GM12878 (cell line): ENCODE results near the gene GSTM4. TPM values are rescaled to one million over a fixed set of nuclear protein-coding genes. Genes with fewer than 3 reads are reported as not detected.
A peak's percentile ranks its signal among the peaks of the same experiment; 100 is the strongest.

Experiments used
- ATAC-seq: fragments of 200-7000 bp; cut with Tn5 transposase; 3 replicates; pipeline ENCODE4 v1.9.1; 2020; ENCODE audit warnings: mild to moderate bottlenecking, moderate library complexity
- BruUV-seq: library from RNA; stranded (reverse); fragments of 400-500 nt; replicated peaks from 2 replicates; lab custom pipeline; 2021; lab: Mats Ljungman, UMichigan
- CTCF ChIA-PET: fragments of 300-600 bp; sonication (Branson Sonifier 250); formaldehyde crosslinking; extraction: SDS; loops from one replicate; lab custom pipeline; 2021; ENCODE audit warnings: inconsistent platforms; lab: Yijun Ruan, JAX
- POLR2A ChIA-PET: fragments of 350-600 bp; formaldehyde crosslinking; extraction: SDS; loops from one replicate; lab custom pipeline; 2021; ENCODE audit warnings: inconsistent platforms; lab: Charles Lee
- RAD21 ChIA-PET: fragments of 300-600 bp; sonication (Branson Sonifier 250); formaldehyde crosslinking; loops from one replicate; lab custom pipeline; 2023; ENCODE audit warnings: antibody characterized with exemption; ENCODE audit not compliant: unreplicated experiment; lab: Charles Lee
- SMC1A ChIA-PET: fragments of 300-600 bp; sonication (Branson Sonifier 250); formaldehyde crosslinking; loops from one replicate; lab custom pipeline; 2023; ENCODE audit not compliant: unreplicated experiment, uncharacterized antibody; lab: Charles Lee
- DNase-seq: peaks from one replicate; pipeline ENCODE4 v3.0.0-alpha.2; 2011; ENCODE audit warnings: low read depth, low spot score
- FAIRE-seq: peaks from 3 replicates; lab custom pipeline; 2011; peaks lifted over from hg19 to GRCh38; lab: Jason Lieb, UNC
- H2AFZ ChIP-seq: 2 replicates; pipeline ENCODE4 v1.6.0; 2011; ENCODE audit warnings: low read depth, low read length, control low read depth; ENCODE audit not compliant: control insufficient read depth
- H3K27ac ChIP-seq: 2 replicates; pipeline ENCODE4 v1.5.1; 2011; ENCODE audit warnings: control low read depth; ENCODE audit not compliant: control insufficient read depth, insufficient read depth
- H3K27me3 ChIP-seq, 2 experiments: replicated peaks in 1 of 2; 2 replicates each; pipeline versions ENCODE4 v1.6.0 to v1.6.1; 2011; ENCODE audit warnings: low read length in 1 of 2; ENCODE audit not compliant: control insufficient read depth in 2 of 2, insufficient read depth in 2 of 2
- H3K36me3 ChIP-seq, 2 experiments: 2 replicates each; pipeline ENCODE4 v1.5.1; 2011; ENCODE audit warnings: low read length in 1 of 2; ENCODE audit not compliant: control insufficient read depth in 2 of 2, insufficient read depth in 2 of 2
- H3K4me1 ChIP-seq: 2 replicates; pipeline ENCODE4 v1.6.1; 2011; ENCODE audit warnings: mild to moderate bottlenecking, low read length, moderate library complexity, mixed read lengths; ENCODE audit not compliant: control insufficient read depth, insufficient read depth
- H3K4me2 ChIP-seq: 2 replicates; pipeline ENCODE4 v1.6.0; 2011; ENCODE audit warnings: control low read depth; ENCODE audit not compliant: control insufficient read depth, insufficient read depth
- H3K4me3 ChIP-seq: fragments of 200-600 bp; sonication (generic); 2 replicates; pipeline ENCODE4 v1.5.1; 2016
- H3K79me2 ChIP-seq: 2 replicates; pipeline ENCODE4 v1.6.0; 2011; ENCODE audit warnings: low read length; ENCODE audit not compliant: control insufficient read depth, insufficient read depth
- H3K9ac ChIP-seq: 2 replicates; pipeline ENCODE4 v1.8.0; 2011; ENCODE audit warnings: low read length, control low read depth, mixed read lengths; ENCODE audit not compliant: control insufficient read depth, insufficient read depth
- H3K9me3 ChIP-seq: replicated peaks from 3 replicates; pipeline ENCODE4 v1.5.1; 2011; ENCODE audit warnings: mild to moderate bottlenecking, low read length; ENCODE audit not compliant: control insufficient read depth, insufficient read depth
- H4K20me1 ChIP-seq: 2 replicates; pipeline ENCODE4 v1.6.0; 2011; ENCODE audit not compliant: control insufficient read depth, insufficient read depth
- BMI1 ChIP-seq: fragments of 450-650 bp; IDR thresholded peaks from 2 replicates; pipeline ENCODE4 v1.6.1; 2016; ENCODE audit warnings: mild to moderate bottlenecking, moderate library complexity, borderline replicate concordance
- CBFB ChIP-seq: IDR thresholded peaks from 2 replicates; pipeline ENCODE4 v1.6.1; 2016; ENCODE audit warnings: antibody characterized with exemption, low read depth
- CHD1 ChIP-seq: IDR thresholded peaks from 2 replicates; pipeline ENCODE4 v1.6.1; 2012; ENCODE audit warnings: low read depth, low read length, improper control_type of control experiment
- FOXK2 ChIP-seq: fragments of 450-650 bp; IDR thresholded peaks from 2 replicates; pipeline ENCODE4 v1.6.1; 2017; ENCODE audit warnings: mild to moderate bottlenecking, moderate library complexity
- HDGF ChIP-seq: fragments of 450-650 bp; IDR thresholded peaks from 2 replicates; pipeline ENCODE4 v1.6.1; 2016; ENCODE audit warnings: antibody characterized with exemption
- JUND ChIP-seq: IDR thresholded peaks from 2 replicates; pipeline ENCODE4 v1.6.1; 2012; ENCODE audit warnings: low read depth, mild to moderate bottlenecking, low read length, improper control_type of control experiment, moderate library complexity
- KDM1A ChIP-seq: fragments of 200-600 bp; sonication (generic); IDR thresholded peaks from 2 replicates; pipeline ENCODE4 v1.6.1; 2016; ENCODE audit warnings: borderline replicate concordance
- NFIC ChIP-seq: IDR thresholded peaks from 2 replicates; pipeline ENCODE4 v1.6.1; 2012; ENCODE audit warnings: low read depth, mild to moderate bottlenecking, inconsistent platforms, low read length, moderate library complexity
- NR2C2 ChIP-seq: IDR thresholded peaks from 2 replicates; pipeline ENCODE4 v1.6.1; 2011; ENCODE audit warnings: borderline replicate concordance, low read depth; ENCODE audit not compliant: control insufficient read depth, insufficient read length
- NR2F1 ChIP-seq: fragments of 450-650 bp; conservative IDR thresholded peaks from 2 replicates; pipeline ENCODE4 v1.6.1; 2017; ENCODE audit warnings: mild to moderate bottlenecking
- SREBF1 ChIP-seq: IDR thresholded peaks from 2 replicates; pipeline ENCODE4 v1.6.1; 2012; ENCODE audit warnings: mild to moderate bottlenecking, low read length
- STAT1 ChIP-seq: fragments of 450-650 bp; conservative IDR thresholded peaks from 2 replicates; pipeline ENCODE4 v1.6.1; 2014; ENCODE audit warnings: antibody characterized with exemption, mild to moderate bottlenecking
- STAT3 ChIP-seq: IDR thresholded peaks from 2 replicates; pipeline ENCODE4 v1.6.1; 2011; ENCODE audit warnings: low read depth, low read length, improper control_type of control experiment
- SUZ12 ChIP-seq: fragments of 200-600 bp; sonication (generic); IDR thresholded peaks from one replicate; pipeline ENCODE4 v1.6.1; 2018; ENCODE audit warnings: antibody characterized with exemption, mild to moderate bottlenecking; ENCODE audit not compliant: unreplicated experiment
- YY1 ChIP-seq: IDR thresholded peaks from 2 replicates; pipeline ENCODE4 v1.6.1; 2011; ENCODE audit warnings: low read depth, mild to moderate bottlenecking, low read length
- ZNF217 ChIP-seq: fragments of 450-650 bp; IDR thresholded peaks from 2 replicates; pipeline ENCODE4 v1.6.1; 2017; ENCODE audit warnings: antibody characterized with exemption, mild to moderate bottlenecking
- ZSCAN29 ChIP-seq: fragments of 450-650 bp; IDR thresholded peaks from 2 replicates; pipeline ENCODE4 v1.6.1; 2017; ENCODE audit warnings: mild to moderate bottlenecking, moderate library complexity
- WGBS: methylation state at CpG from one replicate; pipeline ENCODE4 v1.1.6; 2016; ENCODE audit warnings: low lambda C conversion rate; ENCODE audit not compliant: insufficient replicate concordance, insufficient coverage; ENCODE audit errors: missing lambda C conversion rate; 5-methylcytosine and 5-hydroxymethylcytosine counted together
- in situ Hi-C: fragments of 300-500 bp; cut with MboI; formaldehyde crosslinking; loops from 9 replicates; pipeline ENCODE4 v1.14.3; 2018; ENCODE audit warnings: mixed read lengths
- intact Hi-C: fragments of 100-400 bp; cut with micrococcal nuclease; formaldehyde crosslinking; loops from one replicate; pipeline ENCODE4 v1.14.2; 2022; ENCODE audit not compliant: unreplicated experiment
- polyA plus RNA-seq, 11 experiments: library from polyadenylated mRNA; depleted of rRNA in 4 of 11; unstranded in 6 of 11; stranded (reverse) in 5 of 11; fragments of >200 nt; fragmentation: Nextera tagmentation in 4 of 11; fragmentation: Illumina TruSeq in 1 of 11; extraction: Ambion mirVana in 4 of 11; extraction: Trizol in 1 of 11; gene quantifications; 1 replicate in 1 of 11; 2 replicates in 10 of 11; pipeline versions ENCODE4 v1.2.1 to v1.2.3, GENCODE V29; 2011 to 2016; ENCODE audit warnings: inconsistent platforms in 2 of 11, missing spikeins in 2 of 11, low read depth in 1 of 11
- total RNA-seq, 4 experiments: library from RNA; depleted of rRNA in 3 of 4; stranded (reverse); fragments of >200 nt in 3 of 4; fragmentation: Illumina TruSeq in 1 of 4; extraction: Trizol in 1 of 4; gene quantifications; 2 replicates each; pipeline versions ENCODE4 v1.2.1 to v1.2.3, GENCODE V29; 2013 to 2021
- TF ChIP-seq, protein P1 (sequence below), 3 experiments: IDR thresholded peaks in 2 of 3; conservative IDR thresholded peaks in 1 of 3; 2 replicates each; pipeline ENCODE4 v1.5.1; 2011; ENCODE audit warnings: low read depth in 3 of 3, low read length in 3 of 3, mild to moderate bottlenecking in 3 of 3, control low read depth in 2 of 3, moderate library complexity in 2 of 3, inconsistent platforms in 1 of 3, mixed read lengths in 1 of 3; ENCODE audit not compliant: control insufficient read depth in 2 of 3, insufficient read depth in 1 of 3; ENCODE audit errors: extremely low read depth in 1 of 3
- TF ChIP-seq, protein P2 (sequence below): fragments of 450-650 bp; formaldehyde crosslinking; IDR thresholded peaks from 2 replicates; pipeline ENCODE4 v1.4.0; 2020; ENCODE audit warnings: mild to moderate bottlenecking, moderate library complexity

GSTM4 gene
- total and polyA plus RNA-seq, 10 of the 15 experiments (the other 5 are each of a cell fraction or from before 2014, with no cell fraction given): 14.3 to 37.2 (median 23.0) TPM

DNA sequence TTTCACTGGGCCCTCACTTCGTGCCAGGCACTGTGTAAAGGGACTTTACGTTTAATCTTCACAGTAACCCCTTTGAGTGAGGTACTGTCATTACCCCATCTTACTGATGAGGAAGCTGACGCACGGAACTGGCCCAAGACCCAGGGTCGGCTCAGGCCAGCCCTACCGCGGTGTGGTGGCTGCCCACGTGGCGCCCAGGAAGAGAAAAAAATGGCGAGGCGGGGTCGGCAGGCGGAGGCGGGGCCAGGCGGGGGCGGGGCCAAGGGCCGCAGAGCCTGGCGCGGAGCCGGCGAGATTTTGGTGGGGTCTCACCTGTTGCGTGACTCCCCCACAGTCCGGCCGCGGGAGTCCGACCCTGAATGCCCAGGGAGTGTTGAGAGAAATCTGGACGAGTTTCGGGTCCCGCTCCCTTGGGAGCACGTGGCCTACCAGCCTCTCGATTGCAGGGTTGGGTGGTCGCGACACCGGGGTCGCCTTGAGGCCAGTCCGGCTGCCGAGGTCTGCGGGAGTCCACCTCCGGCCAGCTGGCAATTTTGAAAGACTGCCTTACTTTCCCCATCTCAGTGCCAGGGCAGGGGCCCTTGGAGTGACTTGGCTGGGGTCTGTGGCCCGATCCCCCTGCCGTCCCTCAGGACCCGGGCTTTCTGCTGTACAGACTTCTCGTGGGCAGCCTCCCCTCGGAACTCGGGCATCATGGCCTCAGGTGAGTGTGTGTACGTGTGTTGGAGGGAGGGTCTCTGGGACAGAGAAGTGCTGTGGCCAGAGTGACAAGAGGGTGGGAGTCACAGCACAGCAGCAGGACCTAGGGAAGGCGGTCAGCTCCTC is 36.1 kb upstream of the GSTM4 start, which contains the start of the genes AMPD2 and GNAT2:
Gene AMPD2 (plus strand): TSS at position 262 of the 825 bp plus-strand sequence. CDS start 1,339 bp downstream, outside the sequence.
Gene GNAT2 (minus strand): TSS at position 41 of the 825 bp plus-strand sequence. CDS start 6,746 bp downstream, outside the sequence.
- WGBS: under 1% methylated on average over 46 of the region's 47 CpGs
- ChIA-PET CTCF (interaction anchor here (0.6 to 2.4 kb wide), 17 partner anchors 10 to 410 kb away, joined by 3 to 16 read pairs (median 5); partner anchors contain the start of genes AHCYL1, GNAI3 and SARS1), POLR2A (interaction anchor here (0.7 to 3.4 kb wide), 4 partner anchors 12 to 74 kb away, joined by 3 to 34 read pairs (median 8); partner anchors contain the start of gene GNAI3), RAD21 (interaction anchor here (0.7 to 2.3 kb wide), 10 partner anchors 11 to 87 kb away, joined by 3 to 11 read pairs (median 4); partner anchors contain the start of gene GNAI3), SMC1A (interaction anchor here (0.6 to 2.7 kb wide), 8 partner anchors 10 to 73 kb away, joined by 3 to 18 read pairs (median 3); partner anchors contain the start of gene GNAI3)
- peaks cover 51% of the 10 kb centered on the region for H3K79me2 ChIP-seq
- H3K9me3 ChIP-seq: no peaks in the 10 kb centered on the region
- ATAC-seq: peak; percentile 76
- intact Hi-C loops (loop anchor here (1.0 to 5.0 kb wide), 2 partner anchors 71 to 127 kb away; partner anchors contain the start of genes CYB561D1 and GNAI3), in situ Hi-C loops (loop anchor here (5.0 kb wide), 2 partner anchors 72 to 132 kb away; partner anchors contain the start of gene GNAI3)
- H3K27me3 ChIP-seq: no peaks in the 10 kb centered on the region
- peak; percentile 48 for DNase-seq
- H3K4me1 ChIP-seq: peaks cover 41% of the 10 kb centered on the region
- TSS peak; percentile 77 for BruUV-seq
- peak within 1 kb of the TSS; percentile 85 for H3K4me3 ChIP-seq
- no peaks in the 10 kb centered on the region for H3K36me3 ChIP-seq
- H2AFZ ChIP-seq: peak within 1 kb of the TSS; percentile 94
- peak within 1 kb of the TSS; percentile 86 for H3K9ac ChIP-seq
- H3K4me2 ChIP-seq: peak within 1 kb of the TSS; percentile 90
- no peak for FAIRE-seq
- peak within 1 kb of the TSS; percentile 72 for H3K27ac ChIP-seq
- no peaks in the 10 kb centered on the region for H4K20me1 ChIP-seq
- TF ChIP-seq SUZ12: no peak
- TF ChIP-seq SREBF1: no peak
- TF ChIP-seq HDGF: 0 out of 2 replicates have a peak, but pooled peaks have one; percentile 39
- TF ChIP-seq NR2F1: peak; percentile 63
- TF ChIP-seq CBFB: 0 out of 2 replicates have a peak, but pooled peaks have one; percentile 27
- TF ChIP-seq, protein P1, sequence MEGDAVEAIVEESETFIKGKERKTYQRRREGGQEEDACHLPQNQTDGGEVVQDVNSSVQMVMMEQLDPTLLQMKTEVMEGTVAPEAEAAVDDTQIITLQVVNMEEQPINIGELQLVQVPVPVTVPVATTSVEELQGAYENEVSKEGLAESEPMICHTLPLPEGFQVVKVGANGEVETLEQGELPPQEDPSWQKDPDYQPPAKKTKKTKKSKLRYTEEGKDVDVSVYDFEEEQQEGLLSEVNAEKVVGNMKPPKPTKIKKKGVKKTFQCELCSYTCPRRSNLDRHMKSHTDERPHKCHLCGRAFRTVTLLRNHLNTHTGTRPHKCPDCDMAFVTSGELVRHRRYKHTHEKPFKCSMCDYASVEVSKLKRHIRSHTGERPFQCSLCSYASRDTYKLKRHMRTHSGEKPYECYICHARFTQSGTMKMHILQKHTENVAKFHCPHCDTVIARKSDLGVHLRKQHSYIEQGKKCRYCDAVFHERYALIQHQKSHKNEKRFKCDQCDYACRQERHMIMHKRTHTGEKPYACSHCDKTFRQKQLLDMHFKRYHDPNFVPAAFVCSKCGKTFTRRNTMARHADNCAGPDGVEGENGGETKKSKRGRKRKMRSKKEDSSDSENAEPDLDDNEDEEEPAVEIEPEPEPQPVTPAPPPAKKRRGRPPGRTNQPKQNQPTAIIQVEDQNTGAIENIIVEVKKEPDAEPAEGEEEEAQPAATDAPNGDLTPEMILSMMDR (IDR thresholded peaks at IDR 0.05 in 2 of 3, conservative IDR thresholded peaks at IDR 0.05 in 1 of 3; ENCODE audit: control insufficient read depth in 2 of 3, extremely low read depth in 1 of 3, insufficient read depth in 1 of 3, low read depth in 3 of 3, low read length in 3 of 3): no peak
- peak; percentile 88 for TF ChIP-seq YY1
- TF ChIP-seq ZSCAN29: no peak
- TF ChIP-seq KDM1A: no peak
- no peak for TF ChIP-seq NR2C2
- no peak for TF ChIP-seq JUND
- TF ChIP-seq CHD1: no peak
- no peak for TF ChIP-seq ZNF217
- no peak for TF ChIP-seq STAT3
- TF ChIP-seq FOXK2: no peak
- no peak for TF ChIP-seq BMI1
- TF ChIP-seq NFIC: no peak
- TF ChIP-seq STAT1: no peak
- TF ChIP-seq, protein P2, sequence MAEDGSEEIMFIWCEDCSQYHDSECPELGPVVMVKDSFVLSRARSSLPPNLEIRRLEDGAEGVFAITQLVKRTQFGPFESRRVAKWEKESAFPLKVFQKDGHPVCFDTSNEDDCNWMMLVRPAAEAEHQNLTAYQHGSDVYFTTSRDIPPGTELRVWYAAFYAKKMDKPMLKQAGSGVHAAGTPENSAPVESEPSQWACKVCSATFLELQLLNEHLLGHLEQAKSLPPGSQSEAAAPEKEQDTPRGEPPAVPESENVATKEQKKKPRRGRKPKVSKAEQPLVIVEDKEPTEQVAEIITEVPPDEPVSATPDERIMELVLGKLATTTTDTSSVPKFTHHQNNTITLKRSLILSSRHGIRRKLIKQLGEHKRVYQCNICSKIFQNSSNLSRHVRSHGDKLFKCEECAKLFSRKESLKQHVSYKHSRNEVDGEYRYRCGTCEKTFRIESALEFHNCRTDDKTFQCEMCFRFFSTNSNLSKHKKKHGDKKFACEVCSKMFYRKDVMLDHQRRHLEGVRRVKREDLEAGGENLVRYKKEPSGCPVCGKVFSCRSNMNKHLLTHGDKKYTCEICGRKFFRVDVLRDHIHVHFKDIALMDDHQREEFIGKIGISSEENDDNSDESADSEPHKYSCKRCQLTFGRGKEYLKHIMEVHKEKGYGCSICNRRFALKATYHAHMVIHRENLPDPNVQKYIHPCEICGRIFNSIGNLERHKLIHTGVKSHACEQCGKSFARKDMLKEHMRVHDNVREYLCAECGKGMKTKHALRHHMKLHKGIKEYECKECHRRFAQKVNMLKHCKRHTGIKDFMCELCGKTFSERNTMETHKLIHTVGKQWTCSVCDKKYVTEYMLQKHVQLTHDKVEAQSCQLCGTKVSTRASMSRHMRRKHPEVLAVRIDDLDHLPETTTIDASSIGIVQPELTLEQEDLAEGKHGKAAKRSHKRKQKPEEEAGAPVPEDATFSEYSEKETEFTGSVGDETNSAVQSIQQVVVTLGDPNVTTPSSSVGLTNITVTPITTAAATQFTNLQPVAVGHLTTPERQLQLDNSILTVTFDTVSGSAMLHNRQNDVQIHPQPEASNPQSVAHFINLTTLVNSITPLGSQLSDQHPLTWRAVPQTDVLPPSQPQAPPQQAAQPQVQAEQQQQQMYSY: no peak
